ENCODE results near the gene DNAL4.

Gene DNAL4

DNA sequence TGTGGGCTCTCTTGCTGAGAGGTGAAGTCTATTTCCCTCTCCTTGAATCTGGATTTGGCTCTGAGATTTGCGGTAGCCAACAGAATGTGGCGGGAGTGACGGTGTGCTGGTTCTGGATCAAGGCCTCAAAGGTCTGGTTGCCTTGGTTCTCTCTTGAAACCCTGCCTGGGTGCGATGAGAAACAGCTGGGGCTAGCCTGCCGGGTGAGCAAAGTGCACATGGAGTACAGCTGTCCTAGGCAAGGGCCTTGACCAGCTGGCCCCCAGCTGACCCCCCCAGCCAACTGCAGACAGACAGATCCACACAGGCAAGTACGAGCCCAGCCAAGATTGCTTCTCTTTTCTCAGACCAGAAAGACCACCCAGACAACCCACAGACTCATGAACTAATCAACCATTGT lies 49.0 kb downstream of the DNAL4 start:
- no peak overlapping the region for H3K4me3 ChIP-seq (ENCODE audit: control insufficient read depth, low read depth, low read length)
- DNase-seq (ENCODE audit: low read depth): peak; percentile 50
- no peak for TF ChIP-seq CTCF (conservative IDR thresholded peaks at IDR 0.05; ENCODE audit: control insufficient read depth, insufficient read depth, low read depth, low read length)

DNA sequence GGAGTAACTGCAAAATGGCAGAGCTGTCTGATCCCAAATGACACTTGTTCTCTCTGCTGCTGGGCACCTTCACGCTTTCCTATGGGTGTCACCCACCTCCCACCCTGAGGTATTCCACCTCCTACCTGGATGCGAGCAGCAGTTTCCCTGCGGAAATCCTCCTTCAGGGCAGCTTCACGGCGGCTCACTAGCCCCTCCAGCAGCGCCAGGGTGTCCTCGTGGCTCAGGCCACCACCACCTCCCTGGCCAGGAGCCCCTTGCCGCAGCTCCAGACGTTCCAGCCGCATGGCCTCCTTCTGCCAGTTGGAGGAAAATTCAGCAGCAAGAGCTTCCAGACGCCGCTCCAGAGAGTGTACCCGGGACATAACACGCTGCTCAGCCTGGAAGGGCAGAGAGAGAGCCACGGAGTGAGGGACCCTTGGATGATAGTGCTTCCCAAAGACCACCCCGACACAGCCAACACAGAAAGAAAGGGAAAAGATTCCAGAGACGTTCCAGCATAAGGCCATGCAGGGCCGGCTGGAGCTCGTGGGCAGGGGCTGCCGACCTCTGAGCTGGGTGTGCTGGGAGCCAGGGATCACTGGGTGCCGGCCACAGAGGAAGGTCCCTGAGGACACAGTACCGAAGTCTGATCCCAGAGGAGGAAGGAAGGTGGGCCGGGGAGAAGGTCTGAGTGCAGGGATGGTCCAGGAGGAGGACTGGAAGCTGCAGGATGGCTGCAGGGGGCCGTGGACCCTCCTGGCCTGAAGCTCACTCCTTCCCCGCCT lies 51.6 kb downstream of the DNAL4 start:
- no peak for TF ChIP-seq CTCF (conservative IDR thresholded peaks at IDR 0.05; ENCODE audit: control insufficient read depth, insufficient read depth, low read depth, low read length)
- H3K4me3 ChIP-seq (ENCODE audit: control insufficient read depth, low read depth, low read length): no peak overlapping the region
- DNase-seq (ENCODE audit: low read depth): no peak

DNA sequence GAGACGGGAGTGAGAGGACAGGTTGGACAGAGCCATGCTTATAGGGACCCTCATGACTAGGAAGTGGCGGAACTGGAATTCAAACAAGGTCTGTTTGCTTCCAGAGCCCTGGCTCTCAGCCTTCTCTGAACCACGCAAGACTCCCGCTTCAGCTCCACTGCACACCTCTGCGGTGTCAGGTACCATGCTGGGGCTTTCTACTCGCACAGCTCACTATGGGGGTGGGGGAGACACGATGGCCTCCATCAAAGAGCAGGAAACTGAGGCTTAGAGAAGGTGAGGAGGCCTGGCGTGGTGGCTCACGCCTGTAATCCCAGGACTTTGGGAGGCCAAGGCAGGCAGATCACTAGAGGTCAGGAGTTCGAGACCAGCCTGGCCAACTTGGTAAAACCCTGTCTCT lies 52.4 kb downstream of the DNAL4 start:
- DNase-seq (ENCODE audit: low read depth): no peak
- no peak for TF ChIP-seq CTCF (conservative IDR thresholded peaks at IDR 0.05; ENCODE audit: control insufficient read depth, insufficient read depth, low read depth, low read length)
- H3K4me3 ChIP-seq (ENCODE audit: control insufficient read depth, low read depth, low read length): no peak overlapping the region

DNA sequence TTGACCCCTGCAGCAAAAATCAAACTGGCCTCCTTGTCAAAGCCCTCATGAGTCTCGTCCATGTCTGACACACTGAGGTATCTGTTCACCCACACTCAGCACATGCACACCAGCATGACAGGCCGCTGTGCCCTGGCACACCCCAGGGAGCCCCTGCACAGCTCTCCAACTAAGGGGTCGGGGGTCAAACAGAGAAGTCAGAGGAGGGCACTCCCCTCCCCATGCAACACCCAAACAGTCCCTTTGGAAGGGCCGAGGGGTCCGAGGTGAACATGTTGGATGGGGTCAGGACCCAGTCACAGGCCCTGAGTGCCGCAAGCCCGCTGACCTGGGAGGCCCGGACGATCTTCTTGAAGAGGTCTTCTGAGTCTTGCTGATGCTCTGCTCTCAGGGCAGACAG lies 52.8 kb downstream of the DNAL4 start:
- no peak overlapping the region for H3K4me3 ChIP-seq (ENCODE audit: control insufficient read depth, low read depth, low read length)
- TF ChIP-seq CTCF (conservative IDR thresholded peaks at IDR 0.05; ENCODE audit: control insufficient read depth, insufficient read depth, low read depth, low read length): no peak
- DNase-seq (ENCODE audit: low read depth): no peak

DNA sequence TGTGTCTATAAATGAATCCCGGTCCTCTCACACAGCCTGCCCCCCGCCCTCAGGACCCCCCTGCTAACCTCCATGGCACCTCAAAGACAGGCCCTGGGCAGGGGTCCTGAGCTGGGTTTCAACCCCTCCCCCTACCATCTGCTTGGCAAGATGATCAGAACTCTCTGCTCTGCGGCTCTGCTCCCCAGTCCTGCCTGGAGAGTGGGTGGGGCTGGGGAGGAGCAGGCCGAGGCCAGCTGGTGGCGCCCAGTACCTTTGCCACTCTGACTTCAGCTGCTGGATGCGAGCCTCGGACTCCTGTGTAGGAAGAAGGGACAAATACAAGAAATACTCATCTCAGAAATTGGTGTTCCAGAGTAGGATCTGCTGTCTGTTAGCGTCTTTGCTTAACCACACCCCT lies 53.2 kb downstream of the DNAL4 start:
- no peak overlapping the region for H3K4me3 ChIP-seq (ENCODE audit: control insufficient read depth, low read depth, low read length)
- DNase-seq (ENCODE audit: low read depth): no peak
- TF ChIP-seq CTCF (conservative IDR thresholded peaks at IDR 0.05; ENCODE audit: control insufficient read depth, insufficient read depth, low read depth, low read length): no peak

GRCh38 chr22:38740116-38740723 lies 53.7 kb downstream of the DNAL4 start:
- DNase-seq (ENCODE audit: low read depth): no peak
- no peak overlapping the region for H3K4me3 ChIP-seq (ENCODE audit: control insufficient read depth, low read depth, low read length)
- TF ChIP-seq CTCF (conservative IDR thresholded peaks at IDR 0.05; ENCODE audit: control insufficient read depth, insufficient read depth, low read depth, low read length): no peak

Measured in fibroblast of mammary gland (primary cell).